Femur (tissue), 1 donor: ENCODE measurements around the gene CYP2A6.
"Not testable (repeated sequence)": the region's sequence is repeated elsewhere in the genome, so short reads cannot be mapped to it uniquely, and the experiment has no call there.

Source experiments
- DNase-seq: peaks from one replicate; pipeline ENCODE4 v3.0.0-alpha.2; 2017

CYP2A6 gene

GRCh38 chr19:40818480-40819399, 31.5 kb downstream of the CYP2A6 start:
- DNase-seq, result peak; percentile 83

DNA sequence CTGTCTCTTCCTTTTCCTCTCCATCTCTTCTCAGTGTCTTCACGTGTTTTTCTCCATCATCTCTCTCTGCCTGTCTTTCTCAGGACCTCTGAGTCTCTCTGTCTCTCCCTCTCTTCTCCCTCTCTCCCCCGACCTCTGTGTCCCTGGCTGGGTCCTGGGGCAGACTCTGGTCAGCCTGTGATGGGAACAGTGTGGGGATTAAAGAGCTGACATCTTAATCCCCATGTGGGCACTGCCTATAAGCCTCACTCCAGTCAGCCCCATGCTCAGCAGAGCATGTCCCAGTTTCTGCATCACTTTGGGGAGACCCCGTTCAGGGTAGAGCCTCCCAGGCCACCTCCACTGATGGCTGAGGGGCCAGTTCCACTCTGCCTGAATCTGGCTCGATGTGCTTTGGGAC, 35.0 kb downstream of the CYP2A6 start:
- DNase-seq, result peak; percentile 8

DNA sequence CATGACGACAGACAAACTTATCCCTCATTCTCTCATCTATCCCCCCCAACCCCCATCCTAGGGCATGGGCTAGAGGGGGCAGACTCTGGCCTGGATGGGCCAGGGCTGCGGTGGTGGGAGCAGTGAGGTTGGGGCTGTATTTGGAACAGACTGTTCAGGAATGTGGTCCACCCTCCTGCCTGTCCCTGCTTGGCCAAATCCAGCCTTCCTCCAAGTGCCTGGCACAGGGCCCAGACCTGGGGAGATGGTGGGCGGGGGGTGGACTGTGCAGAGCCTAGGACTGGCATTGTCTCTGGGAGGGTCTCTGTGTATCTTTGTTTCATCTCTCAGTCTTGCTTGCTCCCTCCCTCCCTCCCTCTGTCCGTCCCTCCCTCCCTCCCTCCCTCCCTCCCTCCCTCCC, 37.1 kb downstream of the CYP2A6 start:
- peak; percentile 68 for DNase-seq

- not testable (repeated sequence) for DNase-seq
These were observed 37.7 kb downstream of the CYP2A6 start for GRCh38 chr19:40812571-40812970.

DNA sequence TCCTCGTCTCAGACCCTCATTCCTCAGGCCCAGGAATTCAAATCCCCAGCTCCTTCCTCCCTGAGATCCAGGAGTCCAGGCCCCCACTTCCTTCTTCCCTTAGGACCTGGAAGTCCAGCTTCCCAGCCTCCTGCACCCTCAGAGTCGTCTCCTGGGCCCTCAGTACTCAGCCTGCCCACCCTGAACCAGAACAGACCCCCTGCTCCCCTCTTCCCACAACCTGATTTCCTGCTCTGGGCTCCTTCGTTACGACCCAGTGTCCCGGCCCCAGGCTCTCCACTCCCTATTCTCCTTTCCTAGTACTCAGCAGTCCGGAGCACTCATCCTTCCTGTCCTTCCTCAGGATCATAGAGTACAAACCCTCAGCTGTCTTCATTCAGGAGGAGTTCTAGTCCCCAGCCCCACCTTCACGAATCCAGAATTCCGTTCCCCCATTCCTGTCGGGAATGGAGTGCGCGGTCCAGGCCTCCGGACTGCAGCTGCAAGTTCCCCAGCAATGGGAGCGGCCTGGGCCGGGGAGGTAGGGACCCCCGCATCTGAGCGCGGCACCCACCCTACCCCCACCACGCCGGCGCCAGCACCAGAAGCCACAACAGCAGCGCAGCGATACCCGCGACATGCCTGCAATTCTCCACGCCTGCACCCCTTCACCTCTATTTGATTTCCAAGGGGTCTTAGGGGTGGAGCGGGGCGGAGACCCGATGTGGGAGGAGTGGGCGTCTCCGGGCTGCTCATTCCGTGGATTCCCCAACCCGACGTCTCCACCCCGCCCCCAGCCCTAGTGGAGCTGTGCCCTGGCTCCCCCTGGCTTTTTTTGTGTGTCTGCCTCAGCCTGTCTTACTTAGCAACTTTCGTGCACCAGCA, 38.5 kb downstream of the CYP2A6 start:
- DNase-seq, result peak; percentile 66

- DNase-seq, result peak; percentile 89
These were observed 39.4 kb downstream of the CYP2A6 start for GRCh38 chr19:40810649-40811408.

GRCh38 chr19:40810160-40810559, 40.1 kb downstream of the CYP2A6 start:
- DNase-seq, result no peak

DNA sequence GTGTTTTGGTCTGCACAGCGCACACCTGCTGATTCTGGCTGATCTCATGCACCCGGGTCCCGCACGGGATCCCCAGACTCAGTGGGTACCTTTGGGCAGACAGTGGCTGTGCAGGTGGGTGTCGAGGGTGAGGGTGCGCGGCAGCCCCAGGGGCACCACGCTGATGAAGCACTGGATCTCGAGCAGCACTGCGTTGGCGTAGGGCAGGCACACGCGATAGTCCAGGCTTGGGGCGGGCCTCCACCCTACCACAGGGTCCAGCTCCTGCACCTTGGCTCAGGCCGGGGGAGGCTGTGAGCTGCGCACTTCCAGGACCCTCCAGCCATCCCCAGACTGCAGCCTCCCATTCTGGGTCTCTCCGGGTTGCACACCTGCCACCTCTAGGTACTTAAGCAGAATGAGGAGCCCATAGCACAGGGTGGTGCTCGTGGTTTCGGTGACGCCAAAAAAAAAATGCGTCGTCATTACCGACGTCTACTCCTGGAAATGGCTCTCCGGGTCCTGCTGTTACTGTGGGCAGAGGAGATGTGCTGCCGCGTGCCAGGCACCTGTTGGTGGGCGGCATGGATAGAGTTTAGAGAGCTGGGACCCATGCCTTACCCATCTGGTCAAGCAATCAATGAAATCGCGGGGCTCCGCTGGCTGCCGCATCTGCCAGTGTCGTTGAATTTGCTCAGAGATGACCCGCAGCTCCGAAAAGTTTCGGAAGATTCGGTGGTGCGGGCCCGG, 40.7 kb downstream of the CYP2A6 start:
- no peak for DNase-seq

GRCh38 chr19:40808497-40808896, 41.8 kb downstream of the CYP2A6 start:
- no peak for DNase-seq

GRCh38 chr19:40808021-40808325, 42.3 kb downstream of the CYP2A6 start:
- DNase-seq, result no peak

GRCh38 chr19:40807147-40808020, 42.9 kb downstream of the CYP2A6 start:
- DNase-seq, result no peak

DNA sequence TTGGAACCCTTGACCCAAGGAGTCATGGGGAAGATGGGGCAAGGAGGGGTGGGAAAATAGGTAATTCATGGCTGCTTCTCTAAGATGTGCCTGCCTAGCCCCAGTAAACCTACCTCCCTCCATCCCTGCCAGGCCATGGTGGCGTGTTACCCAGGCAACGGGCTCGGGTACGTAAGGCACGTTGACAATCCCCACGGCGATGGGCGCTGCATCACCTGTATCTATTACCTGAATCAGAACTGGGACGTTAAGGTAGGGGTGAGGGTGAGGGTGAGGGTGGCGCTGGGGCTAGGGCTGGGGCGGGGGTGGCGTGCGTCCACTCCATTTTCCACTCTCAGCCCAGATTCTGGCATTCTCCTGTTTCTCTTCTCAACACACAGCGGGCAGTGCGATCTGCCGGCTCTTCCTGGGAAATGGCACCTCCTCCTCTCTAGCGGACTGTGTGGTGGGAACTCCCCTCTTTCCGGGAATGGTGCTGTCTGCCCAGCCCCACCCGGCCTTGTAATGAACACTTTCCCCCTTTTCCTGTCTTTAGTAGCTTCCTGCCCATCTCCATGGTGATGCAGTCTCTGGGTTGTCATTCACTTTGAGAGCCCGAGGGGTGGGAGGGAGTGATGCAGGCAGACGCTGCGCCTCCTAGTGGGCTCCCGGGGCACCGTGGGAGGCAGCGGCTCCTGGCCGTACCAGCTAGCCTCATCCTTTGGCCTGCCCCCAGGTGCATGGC, 43.7 kb downstream of the CYP2A6 start:
- DNase-seq, result peak; percentile 94

DNA sequence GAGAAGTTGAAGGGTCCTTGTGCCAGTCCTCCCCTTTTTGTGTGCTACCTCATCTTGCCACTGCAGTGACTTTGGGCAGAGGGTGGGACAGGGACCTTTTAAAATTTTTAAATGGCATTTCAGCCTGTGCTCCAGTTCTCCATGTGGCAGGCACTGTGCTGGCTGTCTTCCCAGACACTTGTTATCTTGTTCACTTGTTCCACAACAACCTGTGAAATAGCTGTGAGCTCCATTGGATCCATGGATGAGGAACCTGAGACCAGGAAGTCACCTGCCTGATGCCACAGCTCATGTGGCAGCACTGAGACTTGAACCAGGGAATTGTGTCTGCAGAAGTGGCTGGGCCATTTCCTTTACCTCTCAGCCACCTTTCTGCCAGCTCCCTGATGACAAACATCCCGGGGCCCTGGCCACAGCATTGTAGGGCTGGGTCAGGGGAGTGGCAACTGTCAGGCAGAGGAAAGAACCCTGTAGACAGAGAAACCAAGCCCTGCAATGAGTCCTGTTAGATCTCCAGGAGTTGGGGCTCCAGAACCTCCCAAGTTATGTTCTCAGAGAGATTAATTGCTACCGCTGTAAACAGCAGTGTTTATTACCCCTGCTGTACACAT, 44.9 kb downstream of the CYP2A6 start:
- DNase-seq, result no peak

GRCh38 chr19:40804783-40805242, 45.4 kb downstream of the CYP2A6 start:
- no peak for DNase-seq

DNA sequence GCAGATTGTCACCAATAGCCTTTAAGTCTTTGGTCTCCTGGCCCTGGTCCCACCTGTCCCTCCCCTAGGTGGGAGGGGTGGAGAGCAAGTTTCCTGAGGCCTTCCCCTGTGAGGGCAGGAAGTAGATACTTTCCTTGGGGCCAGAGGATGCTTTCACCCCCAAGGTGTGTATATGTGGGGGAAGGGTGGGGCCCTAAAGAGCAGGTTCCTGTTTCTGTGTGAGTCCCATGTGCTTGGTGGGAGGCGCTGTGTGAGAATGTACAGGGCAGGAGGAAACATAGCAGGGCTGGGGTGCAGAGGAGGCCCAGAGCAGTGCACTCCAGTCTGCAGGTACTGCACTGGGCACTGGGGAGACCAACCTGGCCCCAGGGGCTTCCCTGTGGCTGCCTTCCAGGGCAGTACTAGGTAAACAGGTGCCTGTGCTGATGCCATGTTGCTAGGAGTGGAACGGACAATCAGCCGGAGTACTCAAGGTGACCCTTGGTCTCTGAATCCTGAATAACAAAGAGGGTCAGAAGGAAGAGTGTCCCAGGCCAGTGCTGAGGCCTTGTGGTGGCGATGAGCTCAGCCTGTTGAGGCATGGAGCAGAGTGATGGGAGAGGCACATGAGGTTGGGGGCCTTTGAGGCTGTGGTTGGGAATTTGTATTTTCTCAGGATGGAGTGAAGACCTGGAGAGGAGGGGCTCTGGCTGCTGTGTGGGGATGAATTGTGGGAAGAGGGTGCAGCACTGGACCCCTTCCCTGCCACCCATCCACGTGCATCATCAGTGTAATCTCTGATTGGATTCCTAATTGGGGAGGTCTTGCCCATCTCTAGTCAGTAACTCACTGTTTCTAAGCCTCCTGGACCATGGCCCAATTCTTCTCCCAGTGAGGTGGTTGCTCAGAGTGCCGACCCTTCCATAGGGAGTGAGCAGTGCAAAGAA, 46.1 kb downstream of the CYP2A6 start:
- DNase-seq, result no peak

GRCh38 chr19:40803170-40803856, 46.9 kb downstream of the CYP2A6 start:
- no peak for DNase-seq

DNA sequence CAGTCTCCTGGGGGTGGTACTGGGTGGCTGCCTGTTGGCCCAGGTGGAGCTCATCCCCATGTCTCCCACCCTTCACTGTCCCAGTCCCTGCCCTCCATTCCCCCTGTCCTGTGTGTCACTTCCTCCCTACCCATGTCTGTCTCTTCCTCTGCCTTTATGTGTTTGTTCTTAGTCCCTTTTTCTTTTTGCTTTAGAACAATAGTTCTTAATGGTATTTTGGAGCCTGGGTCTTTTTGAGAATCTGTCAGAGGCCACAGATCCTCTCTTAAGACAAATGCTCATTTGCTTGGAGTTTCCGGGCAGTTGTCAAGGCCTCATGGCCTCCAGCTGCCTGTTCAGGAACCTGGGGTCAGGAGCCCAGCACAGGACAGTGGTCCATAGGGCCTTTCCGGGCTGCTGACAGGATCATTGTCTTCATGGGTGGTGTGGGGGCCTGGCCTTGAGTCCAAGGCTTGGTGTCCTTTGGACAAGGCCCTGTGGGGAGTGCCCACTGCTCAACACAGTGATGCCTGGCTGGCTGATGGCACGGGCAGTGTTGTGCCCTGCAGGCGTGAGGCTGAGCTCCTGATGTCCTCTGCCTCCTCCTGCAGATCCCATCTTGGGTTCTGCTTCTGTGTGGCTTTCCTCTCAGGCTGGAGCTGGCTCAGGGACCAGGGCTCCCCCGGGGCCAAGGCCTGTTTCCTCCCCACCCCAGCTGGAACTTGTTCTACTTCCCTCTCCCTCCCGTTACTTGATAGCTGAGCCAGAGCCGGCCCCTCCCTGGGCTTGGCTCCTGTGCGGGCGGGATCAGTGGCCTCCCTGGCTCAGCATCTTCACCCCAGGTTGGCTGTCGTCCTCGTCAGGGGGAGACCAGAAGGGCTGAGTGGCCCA, 47.7 kb downstream of the CYP2A6 start:
- DNase-seq, result no peak
